Measurements from ENCODE around the gene SMO. TPM values are rescaled to one million over a fixed set of nuclear protein-coding genes. Genes with fewer than 3 reads are reported as not detected.

Gene SMO
- polyA plus RNA-seq, 3 donors: 0.07 TPM; not detected in 2

- H3K4me3 Mint-ChIP-seq: no peak overlapping the region
- Histone ChIP-seq H3K36me3 (replicated peaks in 1 of 2; ENCODE audit: control insufficient read depth in 1 of 2, insufficient read depth in 2 of 2, low read length in 2 of 2) (peaks cover 0 to 6% of the 10 kb centered on the region in 2 donors), H3K27me3 (ENCODE audit: control insufficient read depth in 2 of 2, insufficient read depth in 2 of 2, low read length in 2 of 2) (no peaks in the 10 kb centered on the region), H3K9me3 (replicated peaks in 1 of 2; ENCODE audit: control insufficient read depth in 1 of 2, insufficient read depth in 1 of 2, low read length in 2 of 2) (no peaks in the 10 kb centered on the region), H3K4me1 (ENCODE audit: control insufficient read depth in 1 of 2, insufficient read depth in 2 of 2, low read length in 2 of 2) (no peaks in the 10 kb centered on the region), H4K20me1 (ENCODE audit: insufficient read depth, low read length) (peaks cover 20% of the 10 kb centered on the region), H3K27ac (ENCODE audit: low read depth in 1 of 2, low read length in 2 of 2) (no peak overlapping the region), H3K9ac (ENCODE audit: insufficient read depth, low read length, poor library complexity, severe bottlenecking) (no peak overlapping the region), H3K4me3 (replicated peaks in 1 of 3; ENCODE audit: low read depth in 2 of 3, low read length in 3 of 3) (no peak overlapping the region), H3K4me2 (replicated peaks; ENCODE audit: extremely low read depth, low read length, poor library complexity, severe bottlenecking) (no peak overlapping the region), H2AFZ (ENCODE audit: insufficient read depth, low read depth, low read length, poor library complexity, severe bottlenecking) (no peak overlapping the region), H3K79me2 (ENCODE audit: insufficient read depth, low read length) (peaks cover 20% of the 10 kb centered on the region)
- TF ChIP-seq, protein P1, sequence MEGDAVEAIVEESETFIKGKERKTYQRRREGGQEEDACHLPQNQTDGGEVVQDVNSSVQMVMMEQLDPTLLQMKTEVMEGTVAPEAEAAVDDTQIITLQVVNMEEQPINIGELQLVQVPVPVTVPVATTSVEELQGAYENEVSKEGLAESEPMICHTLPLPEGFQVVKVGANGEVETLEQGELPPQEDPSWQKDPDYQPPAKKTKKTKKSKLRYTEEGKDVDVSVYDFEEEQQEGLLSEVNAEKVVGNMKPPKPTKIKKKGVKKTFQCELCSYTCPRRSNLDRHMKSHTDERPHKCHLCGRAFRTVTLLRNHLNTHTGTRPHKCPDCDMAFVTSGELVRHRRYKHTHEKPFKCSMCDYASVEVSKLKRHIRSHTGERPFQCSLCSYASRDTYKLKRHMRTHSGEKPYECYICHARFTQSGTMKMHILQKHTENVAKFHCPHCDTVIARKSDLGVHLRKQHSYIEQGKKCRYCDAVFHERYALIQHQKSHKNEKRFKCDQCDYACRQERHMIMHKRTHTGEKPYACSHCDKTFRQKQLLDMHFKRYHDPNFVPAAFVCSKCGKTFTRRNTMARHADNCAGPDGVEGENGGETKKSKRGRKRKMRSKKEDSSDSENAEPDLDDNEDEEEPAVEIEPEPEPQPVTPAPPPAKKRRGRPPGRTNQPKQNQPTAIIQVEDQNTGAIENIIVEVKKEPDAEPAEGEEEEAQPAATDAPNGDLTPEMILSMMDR (IDR thresholded peaks at IDR 0.05): no peak
- no peak overlapping the region for H3K27ac Mint-ChIP-seq
- H3K36me3 Mint-ChIP-seq: peaks cover 11 to 16% of the 10 kb centered on the region in 2 donors
- H3K9me3 Mint-ChIP-seq: peaks cover 0 to 9% (median 0%) of the 10 kb centered on the region in 7 donors
- peaks cover 4% of the 10 kb centered on the region for H3K4me1 Mint-ChIP-seq
- no CpG with 5 or more reads among the region's 3 CpGs for WGBS (ENCODE audit: insufficient coverage)
- peaks cover 0 to 4% (median 0%) of the 10 kb centered on the region in 3 donors for H3K27me3 Mint-ChIP-seq (ENCODE audit: low read depth in 3 of 3)
- intact Hi-C loops (cut with micrococcal nuclease): no loop called here
- no peak for DNase-seq
Observed at GRCh38 chr7:129245533-129245932, 57.1 kb downstream of the SMO start.

- no peak overlapping the region for H3K9ac ChIP-seq (ENCODE audit: insufficient read depth, low read length, poor library complexity, severe bottlenecking)
Observed at GRCh38 chr7:129247087-129247486, 58.7 kb downstream of the SMO start.

More at GRCh38 chr7:129247087-129247486, 58.7 kb downstream of the SMO start:
- H3K27me3 Mint-ChIP-seq (ENCODE audit: low read depth in 3 of 3): peaks cover 0 to 4% (median 1%) of the 10 kb centered on the region in 3 donors
- peaks cover 11 to 15% of the 10 kb centered on the region in 2 donors for H3K36me3 Mint-ChIP-seq
- intact Hi-C loops (cut with micrococcal nuclease): no loop called here
- TF ChIP-seq, protein P1 (IDR thresholded peaks at IDR 0.05): no peak
- H3K27me3 ChIP-seq (ENCODE audit: control insufficient read depth in 2 of 2, insufficient read depth in 2 of 2, low read length in 2 of 2): no peaks in the 10 kb centered on the region
- no peaks in the 10 kb centered on the region for H3K9me3 ChIP-seq (replicated peaks in 1 of 2; ENCODE audit: control insufficient read depth in 1 of 2, insufficient read depth in 1 of 2, low read length in 2 of 2)
- no CpG with 5 or more reads among the region's 2 CpGs for WGBS (ENCODE audit: insufficient coverage)
- DNase-seq: no peak
- H3K9me3 Mint-ChIP-seq: peaks cover 0 to 9% (median 0%) of the 10 kb centered on the region in 7 donors
- H3K4me3 Mint-ChIP-seq: no peak overlapping the region
- peaks cover 4% of the 10 kb centered on the region for H3K4me1 Mint-ChIP-seq
- no peak overlapping the region for H3K27ac ChIP-seq (ENCODE audit: low read depth in 1 of 2, low read length in 2 of 2)
- H3K27ac Mint-ChIP-seq: no peak overlapping the region
- peaks cover 0 to 6% of the 10 kb centered on the region in 2 donors for H3K36me3 ChIP-seq (replicated peaks in 1 of 2; ENCODE audit: control insufficient read depth in 1 of 2, insufficient read depth in 2 of 2, low read length in 2 of 2)
- peaks cover 23% of the 10 kb centered on the region for H3K79me2 ChIP-seq (ENCODE audit: insufficient read depth, low read length)
- no peaks in the 10 kb centered on the region for H3K4me1 ChIP-seq (ENCODE audit: control insufficient read depth in 1 of 2, insufficient read depth in 2 of 2, low read length in 2 of 2)
- H2AFZ ChIP-seq (ENCODE audit: insufficient read depth, low read depth, low read length, poor library complexity, severe bottlenecking): no peak overlapping the region
- H3K4me2 ChIP-seq (replicated peaks; ENCODE audit: extremely low read depth, low read length, poor library complexity, severe bottlenecking): no peak overlapping the region
- peaks cover 21% of the 10 kb centered on the region for H4K20me1 ChIP-seq (ENCODE audit: insufficient read depth, low read length)
- H3K4me3 ChIP-seq (replicated peaks in 1 of 3; ENCODE audit: low read depth in 2 of 3, low read length in 3 of 3): no peak overlapping the region
